Measurements from ENCODE around the gene RHOD.

RHOD gene

GRCh38 chr11:67062526-67063373, 6.1 kb downstream of the RHOD start:
- DNase-seq: no peak

GRCh38 chr11:67066333-67066709, 9.7 kb downstream of the RHOD start:
- DNase-seq: no peak

GRCh38 chr11:67071420-67072284, 15.0 kb downstream of the RHOD start:
- DNase-seq: no peak

- DNase-seq: no peak
Observed at GRCh38 chr11:67072295-67072694, 15.6 kb downstream of the RHOD start.

- no peak for DNase-seq
Observed at GRCh38 chr11:67073908-67074307, 17.3 kb downstream of the RHOD start.

- DNase-seq: no peak
Observed at GRCh38 chr11:67076202-67076601, 19.6 kb downstream of the RHOD start.

GRCh38 chr11:67079065-67079705, 22.5 kb downstream of the RHOD start:
- DNase-seq: no peak

- peak; percentile 23 for DNase-seq
Observed at GRCh38 chr11:67082071-67082791, 25.6 kb downstream of the RHOD start.

- no peak for DNase-seq
Observed at GRCh38 chr11:67083786-67084366, 27.2 kb downstream of the RHOD start.

GRCh38 chr11:67085617-67086016, 29.0 kb downstream of the RHOD start:
- no peak for DNase-seq

GRCh38 chr11:67090717-67091116, 34.1 kb downstream of the RHOD start:
- DNase-seq: no peak

- no peak for DNase-seq
Observed at GRCh38 chr11:67095214-67095507, 38.5 kb downstream of the RHOD start.

- no peak for DNase-seq
Observed at GRCh38 chr11:67098799-67099429, 42.3 kb downstream of the RHOD start.

- DNase-seq: no peak
Observed at GRCh38 chr11:67099831-67100324, 43.2 kb downstream of the RHOD start.

- no peak for DNase-seq
Observed at GRCh38 chr11:67102664-67103063, 46.0 kb downstream of the RHOD start.

GRCh38 chr11:67105964-67106363, 49.3 kb downstream of the RHOD start:
- no peak for DNase-seq

- DNase-seq: no peak
Observed at GRCh38 chr11:67111261-67111660, 54.6 kb downstream of the RHOD start.

GRCh38 chr11:67113231-67113721, 56.6 kb downstream of the RHOD start:
- no peak for DNase-seq

GRCh38 chr11:67114275-67114896, 57.7 kb downstream of the RHOD start:
- DNase-seq: no peak

GRCh38 chr11:67116758-67117105, 60.1 kb downstream of the RHOD start:
- DNase-seq: no peak

GRCh38 chr11:67117176-67117575, 60.5 kb downstream of the RHOD start:
- no peak for DNase-seq

All from DMS79 treated with DMSO at 0.1 percent for 48 hours (cell line).